ENCODE measurements around the gene CCT7.

The CCT7 gene

GRCh38 chr2:73297151-73297559 is 63.0 kb downstream of the CCT7 start:
- DNase-seq, result no peak

- DNase-seq, result no peak
Observed at GRCh38 chr2:73297586-73297985, 63.5 kb downstream of the CCT7 start.

DNA sequence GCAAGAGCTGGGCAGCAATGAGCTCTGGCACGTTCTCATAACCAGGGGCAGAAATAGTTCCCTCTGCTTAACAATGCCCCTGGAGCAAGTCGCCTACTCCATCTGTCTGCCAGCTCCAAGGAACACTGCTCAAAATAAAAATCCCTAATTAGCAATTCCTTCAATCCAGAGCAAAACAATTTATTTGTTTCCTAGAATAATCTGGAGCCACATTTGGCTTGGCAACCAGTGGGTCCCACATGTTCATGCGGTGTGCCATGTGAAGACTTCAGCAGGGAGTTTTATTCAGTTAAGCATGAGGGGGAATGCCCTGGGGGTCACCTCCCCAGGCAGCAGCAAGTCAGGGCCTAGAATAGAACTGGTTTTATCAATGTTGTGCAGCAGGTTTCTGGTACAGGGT is 66.8 kb downstream of the CCT7 start:
- DNase-seq, result no peak

- DNase-seq, result no peak
Observed at GRCh38 chr2:73301636-73302035, 67.5 kb downstream of the CCT7 start.
